ENCODE results near the gene PIPOX. TPM values are rescaled to one million over a fixed set of nuclear protein-coding genes. Genes with fewer than 3 reads are reported as not detected.
"Not testable (repeated sequence)": the region's sequence is repeated elsewhere in the genome, so short reads cannot be mapped to it uniquely, and the experiment has no call there.

PIPOX gene
- total RNA-seq, 2 donors from 2014 or later = 1.8 to 5.9 TPM

DNA sequence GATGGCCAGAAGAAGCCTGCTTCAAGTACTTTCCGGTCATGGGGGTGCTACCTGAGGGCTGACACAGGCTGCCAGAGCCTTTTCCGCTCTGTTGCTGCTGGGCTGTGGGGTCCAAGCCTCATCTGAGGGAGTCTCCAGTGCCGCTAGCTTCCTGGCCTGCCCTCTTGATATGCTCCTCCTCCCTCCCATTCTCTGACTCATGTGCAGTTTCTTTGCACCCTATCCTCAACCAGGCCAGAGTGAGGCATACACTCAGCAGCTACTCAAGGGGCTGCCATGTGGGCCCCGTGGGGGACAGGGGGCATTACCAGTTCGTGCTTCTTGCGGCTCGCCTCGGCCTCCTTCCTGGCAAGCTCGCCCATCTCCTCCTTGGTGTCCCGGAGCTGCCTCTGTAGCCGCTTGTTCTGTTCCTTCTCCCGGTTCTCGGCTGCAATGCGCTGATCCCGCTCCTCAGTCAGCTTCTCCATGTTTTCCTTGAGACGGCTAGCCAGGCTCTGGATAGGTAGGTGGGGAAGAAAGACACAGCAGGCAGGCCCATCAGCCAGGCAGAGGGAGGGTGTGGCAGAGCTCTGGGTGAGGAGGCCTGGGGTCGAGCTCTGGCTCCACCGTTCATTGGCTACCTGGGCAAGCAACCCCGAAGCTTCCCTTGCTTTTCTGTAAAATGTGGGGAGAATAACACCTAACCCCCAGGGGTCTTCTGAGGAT, 43.8 kb downstream of the PIPOX start:
- no peak overlapping the region for H3K4me3 Mint-ChIP-seq
- H3K27ac Mint-ChIP-seq = no peak overlapping the region
- H3K27me3 Mint-ChIP-seq (ENCODE audit: insufficient read depth) = no peaks in the 10 kb centered on the region
- H3K4me1 Mint-ChIP-seq = peaks cover 26% of the 10 kb centered on the region
- Histone ChIP-seq H3K9me3 (ENCODE audit: control insufficient read depth, low read length) (no peaks in the 10 kb centered on the region), H3K4me1 (ENCODE audit: control insufficient read depth, insufficient read depth, low read length) (peaks cover 16% of the 10 kb centered on the region), H3K9ac (ENCODE audit: extremely low read depth, low read length, poor library complexity, severe bottlenecking) (no peak overlapping the region), H3K27me3 (ENCODE audit: control insufficient read depth, insufficient read depth, low read length, poor library complexity, severe bottlenecking) (no peaks in the 10 kb centered on the region), H3K27ac (ENCODE audit: low read depth, low read length) (no peak overlapping the region), H3K36me3 (ENCODE audit: control insufficient read depth, insufficient read depth, low read length) (peaks cover 13% of the 10 kb centered on the region), H3K4me3 (ENCODE audit: low read length) (no peak overlapping the region)
- peaks cover 31% of the 10 kb centered on the region for H3K36me3 Mint-ChIP-seq (ENCODE audit: low read depth)
- TF ChIP-seq, protein P1, sequence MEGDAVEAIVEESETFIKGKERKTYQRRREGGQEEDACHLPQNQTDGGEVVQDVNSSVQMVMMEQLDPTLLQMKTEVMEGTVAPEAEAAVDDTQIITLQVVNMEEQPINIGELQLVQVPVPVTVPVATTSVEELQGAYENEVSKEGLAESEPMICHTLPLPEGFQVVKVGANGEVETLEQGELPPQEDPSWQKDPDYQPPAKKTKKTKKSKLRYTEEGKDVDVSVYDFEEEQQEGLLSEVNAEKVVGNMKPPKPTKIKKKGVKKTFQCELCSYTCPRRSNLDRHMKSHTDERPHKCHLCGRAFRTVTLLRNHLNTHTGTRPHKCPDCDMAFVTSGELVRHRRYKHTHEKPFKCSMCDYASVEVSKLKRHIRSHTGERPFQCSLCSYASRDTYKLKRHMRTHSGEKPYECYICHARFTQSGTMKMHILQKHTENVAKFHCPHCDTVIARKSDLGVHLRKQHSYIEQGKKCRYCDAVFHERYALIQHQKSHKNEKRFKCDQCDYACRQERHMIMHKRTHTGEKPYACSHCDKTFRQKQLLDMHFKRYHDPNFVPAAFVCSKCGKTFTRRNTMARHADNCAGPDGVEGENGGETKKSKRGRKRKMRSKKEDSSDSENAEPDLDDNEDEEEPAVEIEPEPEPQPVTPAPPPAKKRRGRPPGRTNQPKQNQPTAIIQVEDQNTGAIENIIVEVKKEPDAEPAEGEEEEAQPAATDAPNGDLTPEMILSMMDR (conservative IDR thresholded peaks at IDR 0.05) = no peak
- peak; percentile 91 for DNase-seq
- 83 to 86% methylated on average over 9 to 19 of the region's 19 CpGs for WGBS, 2 experiments (ENCODE audit: insufficient coverage in 1 of 2, insufficient read length in 1 of 2)
- no peaks in the 10 kb centered on the region for H3K9me3 Mint-ChIP-seq

DNA sequence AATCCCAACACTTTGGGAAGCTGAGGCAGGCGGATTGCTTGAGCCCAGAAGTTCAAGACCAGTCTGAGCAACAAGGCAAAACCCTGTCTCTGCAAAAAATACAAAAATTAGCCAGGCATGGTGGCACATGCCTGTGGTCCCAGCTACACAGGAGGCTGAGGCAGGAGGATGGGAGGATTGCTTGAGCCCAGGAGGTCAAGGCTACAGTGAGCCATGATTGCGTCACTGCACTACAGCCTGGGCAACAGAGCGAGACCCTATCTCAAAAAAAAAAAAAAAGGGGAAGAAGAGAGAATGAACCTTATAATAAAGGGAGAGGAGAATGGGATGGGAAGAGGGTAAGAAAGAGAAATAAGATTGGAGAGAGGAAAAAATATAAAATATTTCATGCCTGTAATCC, 45.8 kb downstream of the PIPOX start:
- H3K27me3 Mint-ChIP-seq (ENCODE audit: insufficient read depth); H3K27ac Mint-ChIP-seq; H3K9ac ChIP-seq (ENCODE audit: extremely low read depth, low read length, poor library complexity, severe bottlenecking); H3K27ac ChIP-seq (ENCODE audit: low read depth, low read length); H3K27me3 ChIP-seq (ENCODE audit: control insufficient read depth, insufficient read depth, low read length, poor library complexity, severe bottlenecking); DNase-seq; H3K9me3 ChIP-seq (ENCODE audit: control insufficient read depth, low read length); H3K4me3 ChIP-seq (ENCODE audit: low read length); H3K4me3 Mint-ChIP-seq; H3K9me3 Mint-ChIP-seq: not testable (repeated sequence)
- Histone ChIP-seq H3K4me1 (ENCODE audit: control insufficient read depth, insufficient read depth, low read length) (peaks cover 23% of the 10 kb centered on the region), H3K36me3 (ENCODE audit: control insufficient read depth, insufficient read depth, low read length) (peaks cover 17% of the 10 kb centered on the region)
- H3K4me1 Mint-ChIP-seq = peaks cover 33% of the 10 kb centered on the region
- WGBS, 2 experiments (ENCODE audit: insufficient coverage in 1 of 2, insufficient read length in 1 of 2) = 93 to 100% methylated on average over 3 of the region's 3 CpGs
- H3K36me3 Mint-ChIP-seq (ENCODE audit: low read depth) = peaks cover 38% of the 10 kb centered on the region

DNA sequence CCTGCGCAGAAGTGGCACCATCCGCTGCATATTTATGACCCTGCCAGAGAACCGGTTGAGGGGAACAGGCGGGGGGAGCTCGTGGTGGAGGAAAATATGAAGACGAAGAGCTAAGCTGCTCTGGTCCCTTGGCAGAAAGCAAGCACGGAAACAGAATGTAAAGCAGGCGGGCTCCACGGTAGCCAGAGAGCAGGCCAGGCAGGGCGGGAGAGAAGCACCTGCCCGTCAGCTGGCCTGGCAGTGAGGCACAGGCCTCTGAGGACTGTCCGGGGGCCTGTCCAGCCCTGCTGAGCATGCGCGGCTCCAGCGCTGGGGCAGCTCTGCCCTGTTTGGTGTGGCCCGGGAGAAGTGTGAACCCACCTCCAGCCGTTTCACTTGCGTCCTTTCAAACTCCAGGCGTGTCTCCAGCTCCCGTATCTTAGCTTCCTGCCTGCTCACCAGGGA, 46.7 kb downstream of the PIPOX start:
- peaks cover 21% of the 10 kb centered on the region for H3K4me1 ChIP-seq (ENCODE audit: control insufficient read depth, insufficient read depth, low read length)

More for the DNA sequence above, 46.7 kb downstream of the PIPOX start:
- Histone ChIP-seq H3K4me3 (ENCODE audit: low read length) (no peak overlapping the region), H3K9me3 (ENCODE audit: control insufficient read depth, low read length) (no peaks in the 10 kb centered on the region), H3K9ac (ENCODE audit: extremely low read depth, low read length, poor library complexity, severe bottlenecking) (no peak overlapping the region), H3K27ac (ENCODE audit: low read depth, low read length) (peak overlapping the region; percentile 90), H3K36me3 (ENCODE audit: control insufficient read depth, insufficient read depth, low read length) (peaks cover 21% of the 10 kb centered on the region), H3K27me3 (ENCODE audit: control insufficient read depth, insufficient read depth, low read length, poor library complexity, severe bottlenecking) (no peaks in the 10 kb centered on the region)
- Mint-ChIP-seq H3K4me3 (no peak overlapping the region), H3K27me3 (ENCODE audit: insufficient read depth) (no peaks in the 10 kb centered on the region), H3K4me1 (peaks cover 27% of the 10 kb centered on the region), H3K36me3 (ENCODE audit: low read depth) (peaks cover 40% of the 10 kb centered on the region), H3K9me3 (no peaks in the 10 kb centered on the region), H3K27ac (no peak overlapping the region)
- WGBS, 2 experiments (ENCODE audit: insufficient coverage in 1 of 2, insufficient read length in 1 of 2) = 83 to 89% methylated on average over 7 to 20 of the region's 20 CpGs
- TF ChIP-seq, protein P1 (conservative IDR thresholded peaks at IDR 0.05) = no peak
- no peak for DNase-seq

Data from endodermal cell (in vitro differentiated cells).